HCT116 (cell line): ENCODE data around the gene PLEKHA6. TPM values are rescaled to one million over a fixed set of nuclear protein-coding genes. Genes with fewer than 3 reads are reported as not detected.

Source experiments
- ATAC-seq: fragments of 200-7000 bp; cut with Tn5 transposase; 2 replicates; pipeline ENCODE4 v1.9.1; 2020; ENCODE audit warnings: mild to moderate bottlenecking, moderate library complexity
- BruUV-seq: library from RNA; stranded (reverse); fragments of 400-500 nt; replicated peaks from 2 replicates; lab custom pipeline; 2021; lab: Mats Ljungman, UMichigan
- CTCF ChIA-PET: fragments of 300-600 bp; sonication (Branson Sonifier 250); formaldehyde crosslinking; loops from one replicate; lab custom pipeline; 2021; ENCODE audit warnings: antibody characterized with exemption; lab: Charles Lee
- POLR2A ChIA-PET: fragments of 300-600, 350-600 bp; sonication (Branson Sonifier 250); formaldehyde crosslinking; loops from one replicate; lab custom pipeline; 2021; ENCODE audit warnings: antibody characterized with exemption; lab: Charles Lee
- RAD21 ChIA-PET, 2 experiments: fragments of 300-600 bp; sonication (Branson Sonifier 250); formaldehyde crosslinking; loops; one replicate each; lab custom pipeline; 2023; ENCODE audit warnings: low total read pairs in 2 of 2; ENCODE audit not compliant: uncharacterized antibody in 2 of 2, unreplicated experiment in 2 of 2, low non-redundant PET in 1 of 2; lab: Charles Lee
- DNase-seq: peaks from one replicate; pipeline ENCODE4 v3.0.0-alpha.2; 2010; ENCODE audit warnings: low read depth, low spot score
- H2AFZ ChIP-seq: fragments of 200-600 bp; shearing (Covaris generic), sonication (generic); 2 replicates; pipeline ENCODE4 v1.6.1; 2017; ENCODE audit warnings: low read depth, mixed run types, mixed read lengths, antibody characterized with exemption, low read length; ENCODE audit not compliant: poor library complexity, severe bottlenecking
- H3K27ac ChIP-seq: 2 replicates; pipeline ENCODE4 v1.5.1; 2012; ENCODE audit warnings: low read depth, low read length
- H3K27me3 ChIP-seq: fragments of 200-600 bp; sonication (generic); 2 replicates; pipeline ENCODE4 v1.6.1; 2016; ENCODE audit warnings: mixed run types, low read length, mixed read lengths; ENCODE audit not compliant: insufficient read depth
- H3K36me3 ChIP-seq, 2 experiments: fragments of 200-500 bp in 1 of 2; fragments of 200-600 bp in 1 of 2; sonication (Bioruptor generic) in 1 of 2; sonication (generic) in 1 of 2; 2 replicates each; pipeline versions ENCODE4 v1.5.1 to v1.6.1; 2014 to 2016; ENCODE audit warnings: low read length in 2 of 2, inconsistent platforms in 1 of 2, mixed read lengths in 1 of 2, mixed run types in 1 of 2; ENCODE audit not compliant: insufficient read depth in 2 of 2, control insufficient read depth in 1 of 2
- H3K4me1 ChIP-seq, 2 experiments: fragments of 200-600 bp in 1 of 2; sonication (generic) in 1 of 2; 2 replicates each; pipeline versions ENCODE4 v1.5.1 to v1.6.1; 2012 to 2017; ENCODE audit warnings: low read length in 2 of 2, inconsistent platforms in 1 of 2, mild to moderate bottlenecking in 1 of 2, mixed read lengths in 1 of 2, mixed run types in 1 of 2, moderate library complexity in 1 of 2; ENCODE audit not compliant: insufficient read depth in 2 of 2, control insufficient read depth in 1 of 2
- H3K4me2 ChIP-seq: fragments of 200-600 bp; sonication (generic); 2 replicates; pipeline ENCODE4 v1.6.1; 2017; ENCODE audit warnings: mixed run types, low read length, mixed read lengths
- H3K4me3 ChIP-seq, 2 experiments: fragments of 200-600 bp in 1 of 2; sonication (generic) in 1 of 2; replicated peaks in 1 of 2; 2 replicates each; pipeline ENCODE4 v1.5.1; 2011 to 2016; ENCODE audit warnings: low read length in 2 of 2, control low read depth in 1 of 2, low read depth in 1 of 2, mild to moderate bottlenecking in 1 of 2, mixed read lengths in 1 of 2, mixed run types in 1 of 2
- H3K79me2 ChIP-seq: fragments of 200-600 bp; sonication (generic); 2 replicates; pipeline ENCODE4 v1.6.1; 2017; ENCODE audit warnings: mild to moderate bottlenecking, mixed run types, low read length, moderate library complexity, mixed read lengths; ENCODE audit not compliant: insufficient read depth
- H3K9ac ChIP-seq: fragments of 200-600 bp; sonication (generic); 2 replicates; pipeline ENCODE4 v1.6.1; 2016; ENCODE audit warnings: low read length, mixed read lengths
- H3K9me2 ChIP-seq: fragments of 200-600 bp; sonication (generic), shearing (Covaris generic); 2 replicates; pipeline ENCODE4 v1.6.1; 2017; ENCODE audit warnings: mixed run types, mild to moderate bottlenecking, moderate library complexity; ENCODE audit not compliant: insufficient read depth
- H3K9me3 ChIP-seq, 2 experiments: fragments of 200-500 bp in 1 of 2; fragments of 200-600 bp in 1 of 2; sonication (Bioruptor generic) in 1 of 2; sonication (generic) in 1 of 2; 2 replicates each; pipeline ENCODE4 v1.6.1; 2014 to 2017; ENCODE audit warnings: low read length in 2 of 2, mixed read lengths in 2 of 2, inconsistent platforms in 1 of 2, low read depth in 1 of 2, mild to moderate bottlenecking in 1 of 2, mixed run types in 1 of 2, moderate library complexity in 1 of 2; ENCODE audit not compliant: control insufficient read depth in 1 of 2, insufficient read depth in 1 of 2
- H4K20me1 ChIP-seq: fragments of 200-600 bp; sonication (generic), shearing (Covaris generic); 2 replicates; pipeline ENCODE4 v1.6.1; 2017; ENCODE audit warnings: mixed run types, mild to moderate bottlenecking, moderate library complexity; ENCODE audit not compliant: insufficient read depth
- ATF3 ChIP-seq: IDR thresholded peaks from 2 replicates; pipeline ENCODE4 v1.6.1; 2012
- CEBPB ChIP-seq: IDR thresholded peaks from 2 replicates; pipeline ENCODE4 v1.6.1; 2012; ENCODE audit warnings: low read depth
- EGR1 ChIP-seq: IDR thresholded peaks from 2 replicates; pipeline ENCODE4 v1.6.1; 2012; ENCODE audit warnings: low read depth
- ELF1 ChIP-seq: IDR thresholded peaks from 2 replicates; pipeline ENCODE4 v1.6.1; 2012; ENCODE audit warnings: low read depth, borderline replicate concordance
- EZH2phosphoT487 ChIP-seq: fragments of 200-600 bp; IDR thresholded peaks from 2 replicates; pipeline ENCODE4 v1.6.1; 2018; ENCODE audit warnings: antibody characterized with exemption, borderline replicate concordance
- FOSL1 ChIP-seq: IDR thresholded peaks from 2 replicates; pipeline ENCODE4 v1.6.1; 2012; ENCODE audit warnings: low read depth
- JUND ChIP-seq: IDR thresholded peaks from 2 replicates; pipeline ENCODE4 v1.6.1; 2012
- POLR2A ChIP-seq: IDR thresholded peaks from 2 replicates; pipeline ENCODE4 v1.7.0; 2011; ENCODE audit warnings: borderline replicate concordance; ENCODE audit not compliant: insufficient read depth, insufficient read length; ENCODE audit errors: extremely low read depth
- POLR2AphosphoS5 ChIP-seq: IDR thresholded peaks from 2 replicates; pipeline ENCODE4 v1.6.1; 2011; ENCODE audit warnings: mild to moderate bottlenecking, low read depth, low read length, moderate library complexity
- SRF ChIP-seq: IDR thresholded peaks from 2 replicates; pipeline ENCODE4 v1.6.1; 2012; ENCODE audit warnings: low read depth
- TCF7L2 ChIP-seq: IDR thresholded peaks from 2 replicates; pipeline ENCODE4 v1.7.0; 2011; ENCODE audit warnings: borderline replicate concordance, inconsistent platforms; ENCODE audit not compliant: insufficient read depth, insufficient read length; ENCODE audit errors: extremely low read depth
- YY1 ChIP-seq: IDR thresholded peaks from 2 replicates; pipeline ENCODE4 v1.6.1; 2011; ENCODE audit warnings: low read length, low read depth, moderate library complexity, mild to moderate bottlenecking; ENCODE audit not compliant: insufficient replicate concordance; ENCODE audit errors: extremely low read depth
- ZFX ChIP-seq: fragments of 450-650 bp; IDR thresholded peaks from 2 replicates; pipeline ENCODE4 v1.6.1; 2017
- ZNF274 ChIP-seq: fragments of 200-500 bp; sonication (Bioruptor generic); IDR thresholded peaks from 2 replicates; pipeline ENCODE4 v1.6.1; 2014; ENCODE audit warnings: mild to moderate bottlenecking, low read depth, low read length, inconsistent platforms
- intact Hi-C: fragments of 100-400 bp; cut with micrococcal nuclease; formaldehyde crosslinking; loops from 2 replicates; pipeline ENCODE4 v1.10.0; 2022
- total RNA-seq: library from RNA; stranded (reverse); gene quantifications from one replicate; pipeline ENCODE4 v1.2.1, GENCODE V29; 2021; ENCODE audit not compliant: unreplicated experiment
- TF ChIP-seq, protein P1 (sequence below), 3 experiments: fragments of 200-600 bp in 1 of 3; sonication (generic) in 1 of 3; IDR thresholded peaks in 2 of 3; conservative IDR thresholded peaks in 1 of 3; 2 replicates each; pipeline ENCODE4 v1.5.1; 2012 to 2017; ENCODE audit warnings: low read depth in 2 of 3, low read length in 2 of 3, antibody characterized with exemption in 1 of 3, borderline replicate concordance in 1 of 3, control low read depth in 1 of 3, mild to moderate bottlenecking in 1 of 3, mixed read lengths in 1 of 3, mixed run types in 1 of 3, moderate library complexity in 1 of 3; ENCODE audit not compliant: insufficient read depth in 1 of 3

PLEKHA6 gene
- total RNA-seq, 1 experiment from 2014 or later: 13.1 TPM

GRCh38 chr1:204335085-204335484 lies 24.6 kb downstream of the PLEKHA6 start:
- no TSS peak for BruUV-seq
- ATAC-seq (no peak), DNase-seq (no peak)
- TF ChIP-seq JUND (no peak), POLR2AphosphoS5 (no peak), ZFX (no peak), ZNF274 (no peak), CEBPB (no peak), SRF (no peak), TCF7L2 (no peak)
- Histone ChIP-seq H4K20me1 (no peaks in the 10 kb centered on the region), H3K4me3 (no peak overlapping the region), H3K9ac (no peak overlapping the region), H2AFZ (no peak overlapping the region), H3K9me3 (no peaks in the 10 kb centered on the region), H3K27ac (no peak overlapping the region), H3K79me2 (no peaks in the 10 kb centered on the region; the same call in 1 of the 2 replicates), H3K9me2 (no peaks in the 10 kb centered on the region), H3K4me1 (no peaks in the 10 kb centered on the region), H3K27me3 (no peaks in the 10 kb centered on the region), H3K4me2 (no peak overlapping the region), H3K36me3 (no peaks in the 10 kb centered on the region)
- CTCF ChIA-PET: no interaction called here
- intact Hi-C loops: no loop called here
- POLR2A ChIA-PET: no interaction called here
- RAD21 ChIA-PET: no interaction called here

GRCh38 chr1:204334455-204334854 lies 25.3 kb downstream of the PLEKHA6 start:
- no peak overlapping the region for H3K9ac ChIP-seq
- DNase-seq (no peak), ATAC-seq (no peak)
- H3K9me2 ChIP-seq: no peaks in the 10 kb centered on the region
- H3K27me3 ChIP-seq: no peaks in the 10 kb centered on the region
- H3K27ac ChIP-seq: no peak overlapping the region
- no peaks in the 10 kb centered on the region for H3K4me1 ChIP-seq
- ChIA-PET POLR2A (no interaction called here), CTCF (no interaction called here), RAD21 (no interaction called here)
- no peak overlapping the region for H2AFZ ChIP-seq
- H3K79me2 ChIP-seq: no peaks in the 10 kb centered on the region; the same call in 1 of the 2 replicates
- intact Hi-C loops: no loop called here
- no TSS peak for BruUV-seq
- no peak overlapping the region for H3K4me3 ChIP-seq
- no peaks in the 10 kb centered on the region for H3K36me3 ChIP-seq
- H3K4me2 ChIP-seq: no peak overlapping the region
- no peaks in the 10 kb centered on the region for H4K20me1 ChIP-seq
- TF ChIP-seq YY1: no peak
- no peak for TF ChIP-seq CEBPB
- TF ChIP-seq ZFX: no peak
- TF ChIP-seq, protein P1, sequence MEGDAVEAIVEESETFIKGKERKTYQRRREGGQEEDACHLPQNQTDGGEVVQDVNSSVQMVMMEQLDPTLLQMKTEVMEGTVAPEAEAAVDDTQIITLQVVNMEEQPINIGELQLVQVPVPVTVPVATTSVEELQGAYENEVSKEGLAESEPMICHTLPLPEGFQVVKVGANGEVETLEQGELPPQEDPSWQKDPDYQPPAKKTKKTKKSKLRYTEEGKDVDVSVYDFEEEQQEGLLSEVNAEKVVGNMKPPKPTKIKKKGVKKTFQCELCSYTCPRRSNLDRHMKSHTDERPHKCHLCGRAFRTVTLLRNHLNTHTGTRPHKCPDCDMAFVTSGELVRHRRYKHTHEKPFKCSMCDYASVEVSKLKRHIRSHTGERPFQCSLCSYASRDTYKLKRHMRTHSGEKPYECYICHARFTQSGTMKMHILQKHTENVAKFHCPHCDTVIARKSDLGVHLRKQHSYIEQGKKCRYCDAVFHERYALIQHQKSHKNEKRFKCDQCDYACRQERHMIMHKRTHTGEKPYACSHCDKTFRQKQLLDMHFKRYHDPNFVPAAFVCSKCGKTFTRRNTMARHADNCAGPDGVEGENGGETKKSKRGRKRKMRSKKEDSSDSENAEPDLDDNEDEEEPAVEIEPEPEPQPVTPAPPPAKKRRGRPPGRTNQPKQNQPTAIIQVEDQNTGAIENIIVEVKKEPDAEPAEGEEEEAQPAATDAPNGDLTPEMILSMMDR (IDR thresholded peaks at IDR 0.05 in 2 of 3, conservative IDR thresholded peaks at IDR 0.05 in 1 of 3; ENCODE audit: borderline replicate concordance in 1 of 3, insufficient read depth in 1 of 3, low read depth in 2 of 3, low read length in 2 of 3): no peak
- TF ChIP-seq ELF1: no peak
- no peak for TF ChIP-seq EGR1
- TF ChIP-seq JUND: no peak
- TF ChIP-seq ZNF274: no peak
- TF ChIP-seq EZH2phosphoT487: no peak
- no peak for TF ChIP-seq POLR2A
- no peak for TF ChIP-seq ATF3
- no peak for TF ChIP-seq FOSL1
- no peak for TF ChIP-seq SRF
- H3K9me3 ChIP-seq: no peaks in the 10 kb centered on the region
